ENCODE results near the gene SEPTIN1. TPM values are rescaled to one million over a fixed set of nuclear protein-coding genes. Genes with fewer than 3 reads are reported as not detected.

Gene SEPTIN1
- total and polyA plus RNA-seq, 12 donors = 0.11 to 19.8 (median 2.8) TPM; not detected in 1

DNA sequence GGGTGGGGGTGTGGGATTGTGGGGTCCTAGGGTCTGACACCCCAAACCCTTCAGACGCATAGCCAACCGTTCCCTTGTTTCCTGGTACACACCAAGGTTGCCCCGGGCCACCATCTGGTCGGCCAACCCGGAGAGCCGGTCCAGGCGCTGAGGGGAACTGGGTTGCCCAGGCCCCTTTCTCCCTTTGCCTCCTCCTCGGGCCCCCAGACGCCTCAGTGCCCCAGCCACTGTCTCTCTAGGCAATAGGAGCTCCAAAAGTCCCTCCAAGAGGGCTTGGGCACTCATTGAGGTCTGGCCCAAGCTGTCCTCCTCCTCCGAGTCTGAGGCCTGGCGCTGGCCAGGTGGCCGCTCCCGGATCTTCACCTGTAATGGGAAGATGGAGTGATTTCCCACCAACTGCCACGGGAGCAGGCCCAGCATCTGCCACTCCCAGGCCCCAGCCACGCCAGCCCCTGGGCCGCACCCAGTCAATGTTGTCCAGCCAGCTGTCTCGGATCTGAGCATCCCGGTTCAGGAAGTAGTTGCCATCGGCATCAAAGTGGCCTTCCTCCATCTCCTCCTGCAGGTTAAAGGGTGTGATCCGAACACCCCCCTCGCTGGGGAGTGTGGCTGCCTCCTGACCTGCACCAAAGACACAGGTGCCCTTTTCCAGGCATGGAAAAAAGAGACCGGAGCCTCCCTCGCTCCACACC lies 28.8 kb downstream of the SEPTIN1 start:
- H3K4me3 ChIP-seq = peak overlapping the region in 1 of 4 donors; percentile 90
- peaks cover 0 to 52% of the 10 kb centered on the region in 2 donors for H3K36me3 ChIP-seq (replicated peaks in 1 of 2)
- 84 to 93% (median 87%) methylated on average over 13 to 23 of the region's 23 CpGs for WGBS, 4 donors
- no peaks in the 10 kb centered on the region for H3K27me3 ChIP-seq
- no peaks in the 10 kb centered on the region for H3K9me3 ChIP-seq (replicated peaks in 1 of 3)
- peaks cover 42 to 44% of the 10 kb centered on the region in 2 donors for H3K4me1 ChIP-seq (replicated peaks in 1 of 2)
- TF ChIP-seq POLR2A (IDR thresholded peaks at IDR 0.05) (no peak), CTCF (IDR thresholded peaks at IDR 0.05) (no peak)
- peak overlapping the region in 3 of 5 donors; percentile 72 to 98 (median 98) for H3K27ac ChIP-seq
- intact Hi-C loops (cut with DNase I) = no loop called here
- DNase-seq = peak in 3 of 7 donors; percentile 22 to 37 (median 31)

- TF ChIP-seq POLR2A (IDR thresholded peaks at IDR 0.05) = no peak
- TF ChIP-seq CTCF (IDR thresholded peaks at IDR 0.05) = peak in 1 of 6 experiments; percentile 7
- no peaks in the 10 kb centered on the region for H3K9me3 ChIP-seq (replicated peaks in 1 of 3)
- peaks cover 42 to 44% of the 10 kb centered on the region in 2 donors for H3K4me1 ChIP-seq (replicated peaks in 1 of 2)
- peak overlapping the region; percentile 3 to 98 (median 88) for H3K27ac ChIP-seq
- H3K4me3 ChIP-seq = no peak overlapping the region
- H3K36me3 ChIP-seq (replicated peaks in 1 of 2) = peaks cover 0 to 43% of the 10 kb centered on the region in 2 donors
- 75 to 81% (median 78%) methylated on average over 13 to 14 of the region's 14 CpGs for WGBS, 4 donors
- intact Hi-C loops (cut with DNase I) = no loop called here
- H3K27me3 ChIP-seq = no peaks in the 10 kb centered on the region
- peak in 2 of 7 donors; percentile 26 to 40 for DNase-seq
Measured at GRCh38 chr16:30352488-30353401, 29.6 kb downstream of the SEPTIN1 start.

GRCh38 chr16:30351586-30352419 lies 30.6 kb downstream of the SEPTIN1 start:
- 41 to 59% (median 57%) methylated on average over 8 to 11 of the region's 11 CpGs for WGBS, 4 donors
- no peaks in the 10 kb centered on the region for H3K9me3 ChIP-seq (replicated peaks in 1 of 3)
- intact Hi-C loops (cut with DNase I) = no loop called here
- no peaks in the 10 kb centered on the region for H3K27me3 ChIP-seq
- H3K36me3 ChIP-seq (replicated peaks in 1 of 2) = peaks cover 0 to 35% of the 10 kb centered on the region in 2 donors
- peak overlapping the region; percentile 32 to 98 (median 88) for H3K27ac ChIP-seq
- TF ChIP-seq POLR2A (IDR thresholded peaks at IDR 0.05) (peak in 1 of 2 donors; percentile 57), CTCF (IDR thresholded peaks at IDR 0.05) (no peak)
- peaks cover 39 to 41% of the 10 kb centered on the region in 2 donors for H3K4me1 ChIP-seq (replicated peaks in 1 of 2)
- peak; percentile 93 to 97 (median 96) for DNase-seq
- no peak overlapping the region for H3K4me3 ChIP-seq
